ENCODE measurements around the gene PPP1R26.

DNA sequence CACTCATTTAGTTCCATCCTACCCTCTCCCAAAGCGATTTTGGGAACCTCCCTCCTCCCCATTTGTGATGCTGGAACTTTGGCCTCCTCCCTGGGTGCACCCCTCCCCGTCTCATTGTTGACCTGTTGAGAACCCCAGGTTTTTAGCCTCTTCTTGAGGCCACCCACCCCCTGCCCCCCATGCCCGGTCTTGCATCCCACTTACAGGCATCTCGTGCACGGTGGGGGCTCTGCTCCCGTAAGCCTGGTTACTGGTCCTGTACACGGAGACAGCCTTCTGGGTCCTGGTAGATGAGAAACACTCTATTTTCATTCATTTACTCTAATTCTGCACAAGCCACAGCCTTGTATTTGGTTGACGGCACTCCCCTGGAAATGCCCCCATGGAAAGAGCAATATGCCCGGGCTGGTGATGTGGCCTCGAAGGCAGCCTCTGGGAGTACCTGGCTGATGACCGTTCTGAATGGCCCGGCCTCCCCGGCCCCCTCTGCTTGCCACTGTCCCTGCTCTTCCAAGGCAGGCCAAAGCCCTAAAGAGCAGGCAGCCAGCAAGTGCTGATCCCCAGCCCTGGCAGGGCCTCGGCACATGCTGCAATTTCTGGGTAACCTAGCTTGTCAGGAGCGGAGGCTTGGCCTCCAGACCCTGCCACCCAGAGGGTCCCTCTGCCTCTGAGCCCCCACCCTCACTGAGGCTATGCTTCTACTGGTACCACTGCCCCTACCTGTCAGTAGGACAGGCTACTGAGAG lies 19.0 kb downstream of the PPP1R26 start:
- TF ChIP-seq, protein P1, sequence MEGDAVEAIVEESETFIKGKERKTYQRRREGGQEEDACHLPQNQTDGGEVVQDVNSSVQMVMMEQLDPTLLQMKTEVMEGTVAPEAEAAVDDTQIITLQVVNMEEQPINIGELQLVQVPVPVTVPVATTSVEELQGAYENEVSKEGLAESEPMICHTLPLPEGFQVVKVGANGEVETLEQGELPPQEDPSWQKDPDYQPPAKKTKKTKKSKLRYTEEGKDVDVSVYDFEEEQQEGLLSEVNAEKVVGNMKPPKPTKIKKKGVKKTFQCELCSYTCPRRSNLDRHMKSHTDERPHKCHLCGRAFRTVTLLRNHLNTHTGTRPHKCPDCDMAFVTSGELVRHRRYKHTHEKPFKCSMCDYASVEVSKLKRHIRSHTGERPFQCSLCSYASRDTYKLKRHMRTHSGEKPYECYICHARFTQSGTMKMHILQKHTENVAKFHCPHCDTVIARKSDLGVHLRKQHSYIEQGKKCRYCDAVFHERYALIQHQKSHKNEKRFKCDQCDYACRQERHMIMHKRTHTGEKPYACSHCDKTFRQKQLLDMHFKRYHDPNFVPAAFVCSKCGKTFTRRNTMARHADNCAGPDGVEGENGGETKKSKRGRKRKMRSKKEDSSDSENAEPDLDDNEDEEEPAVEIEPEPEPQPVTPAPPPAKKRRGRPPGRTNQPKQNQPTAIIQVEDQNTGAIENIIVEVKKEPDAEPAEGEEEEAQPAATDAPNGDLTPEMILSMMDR (IDR thresholded peaks at IDR 0.05), result no peak
- TF ChIP-seq POLR2A (IDR thresholded peaks at IDR 0.05), result no peak
